ENCODE data around the gene ZDHHC11.
"Not testable (repeated sequence)": the region's sequence is repeated elsewhere in the genome, so short reads cannot be mapped to it uniquely, and the experiment has no call there.

DNA sequence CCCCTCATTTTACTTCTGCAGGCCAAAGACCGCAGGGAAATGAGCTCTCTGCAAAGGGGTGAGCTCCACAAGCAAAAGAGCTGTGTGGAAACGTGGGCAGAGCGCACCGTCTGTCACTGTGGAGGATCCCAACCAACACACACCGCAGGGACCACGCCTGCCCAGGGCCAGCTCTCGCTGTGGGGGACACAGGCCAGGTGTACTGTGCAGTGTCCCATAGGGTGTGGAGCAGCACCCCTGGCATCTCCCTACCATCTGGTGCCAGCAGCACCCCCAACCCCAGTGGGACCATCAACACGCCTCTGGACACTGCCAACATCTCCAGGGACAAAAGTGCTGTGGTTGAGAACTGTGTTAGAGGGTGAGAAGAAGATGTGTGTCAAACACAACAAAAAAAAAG, 27.9 kb upstream of the ZDHHC11 start:
- TF ChIP-seq, protein P1, sequence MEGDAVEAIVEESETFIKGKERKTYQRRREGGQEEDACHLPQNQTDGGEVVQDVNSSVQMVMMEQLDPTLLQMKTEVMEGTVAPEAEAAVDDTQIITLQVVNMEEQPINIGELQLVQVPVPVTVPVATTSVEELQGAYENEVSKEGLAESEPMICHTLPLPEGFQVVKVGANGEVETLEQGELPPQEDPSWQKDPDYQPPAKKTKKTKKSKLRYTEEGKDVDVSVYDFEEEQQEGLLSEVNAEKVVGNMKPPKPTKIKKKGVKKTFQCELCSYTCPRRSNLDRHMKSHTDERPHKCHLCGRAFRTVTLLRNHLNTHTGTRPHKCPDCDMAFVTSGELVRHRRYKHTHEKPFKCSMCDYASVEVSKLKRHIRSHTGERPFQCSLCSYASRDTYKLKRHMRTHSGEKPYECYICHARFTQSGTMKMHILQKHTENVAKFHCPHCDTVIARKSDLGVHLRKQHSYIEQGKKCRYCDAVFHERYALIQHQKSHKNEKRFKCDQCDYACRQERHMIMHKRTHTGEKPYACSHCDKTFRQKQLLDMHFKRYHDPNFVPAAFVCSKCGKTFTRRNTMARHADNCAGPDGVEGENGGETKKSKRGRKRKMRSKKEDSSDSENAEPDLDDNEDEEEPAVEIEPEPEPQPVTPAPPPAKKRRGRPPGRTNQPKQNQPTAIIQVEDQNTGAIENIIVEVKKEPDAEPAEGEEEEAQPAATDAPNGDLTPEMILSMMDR (conservative IDR thresholded peaks at IDR 0.05; ENCODE audit: low read depth, low read length) = not testable (repeated sequence)
- TF ChIP-seq EZH2 (IDR thresholded peaks at IDR 0.05; ENCODE audit: low read length, unreplicated experiment) = not testable (repeated sequence)
